DMS 273 treated with DMSO at 0.1 percent for 48 hours (cell line): ENCODE measurements around the gene LMF2.

Experiments used
- DNase-seq: peaks from one replicate; lab custom pipeline; 2025; lab: John Stamatoyannopoulos, UW

LMF2 gene

GRCh38 chr22:50464451-50464850 is 43.1 kb downstream of the LMF2 start:
- DNase-seq, result no peak

GRCh38 chr22:50463188-50463900 is 44.2 kb downstream of the LMF2 start:
- DNase-seq, result no peak

- DNase-seq, result no peak
Observed at GRCh38 chr22:50461979-50462540, 45.4 kb downstream of the LMF2 start.

GRCh38 chr22:50461536-50461935 is 46.0 kb downstream of the LMF2 start:
- no peak for DNase-seq

GRCh38 chr22:50460938-50461337 is 46.6 kb downstream of the LMF2 start:
- no peak for DNase-seq

- no peak for DNase-seq
Observed at GRCh38 chr22:50459496-50460140, 47.9 kb downstream of the LMF2 start.

- DNase-seq, result no peak
Observed at GRCh38 chr22:50459016-50459415, 48.5 kb downstream of the LMF2 start.

GRCh38 chr22:50456466-50457234 is 50.9 kb downstream of the LMF2 start:
- no peak for DNase-seq

- no peak for DNase-seq
Observed at GRCh38 chr22:50456026-50456425, 51.5 kb downstream of the LMF2 start.

GRCh38 chr22:50455201-50455600 is 52.3 kb downstream of the LMF2 start:
- no peak for DNase-seq

- no peak for DNase-seq
Observed at GRCh38 chr22:50454556-50455075, 52.9 kb downstream of the LMF2 start.
